Karpas-422 (cell line): ENCODE results near the gene IFITM10. TPM values are rescaled to one million over a fixed set of nuclear protein-coding genes. Genes with fewer than 3 reads are reported as not detected.

Experiments
- DNase-seq: peaks from one replicate; pipeline ENCODE4 v3.0.0-alpha.2; 2015
- H2AFZ ChIP-seq: fragments of 200-600 bp; sonication (generic); 2 replicates; pipeline ENCODE4 v1.6.1; 2014; ENCODE audit warnings: antibody characterized with exemption, low read length, mixed read lengths
- H3K27ac ChIP-seq: fragments of 200-600 bp; sonication (generic); 2 replicates; pipeline ENCODE4 v1.5.1; 2014; ENCODE audit warnings: mild to moderate bottlenecking, low read length, moderate library complexity
- H3K27me3 ChIP-seq: fragments of 200-600 bp; sonication (generic); 2 replicates; pipeline ENCODE4 v1.6.1; 2014; ENCODE audit warnings: low read length, mixed read lengths
- H3K36me3 ChIP-seq: fragments of 200-600 bp; sonication (generic); 2 replicates; pipeline ENCODE4 v1.6.1; 2014; ENCODE audit warnings: low read length, mixed read lengths; ENCODE audit not compliant: insufficient read depth
- H3K4me1 ChIP-seq: fragments of 200-600 bp; sonication (generic); 2 replicates; pipeline ENCODE4 v1.6.1; 2014; ENCODE audit warnings: mild to moderate bottlenecking, low read length, mixed read lengths
- H3K4me2 ChIP-seq: fragments of 200-600 bp; sonication (generic); 2 replicates; pipeline ENCODE4 v1.6.1; 2014; ENCODE audit warnings: low read length, low read depth, mild to moderate bottlenecking; ENCODE audit not compliant: poor library complexity, severe bottlenecking
- H3K4me3 ChIP-seq: fragments of 200-600 bp; sonication (generic); 2 replicates; pipeline ENCODE4 v1.5.1; 2014; ENCODE audit warnings: mild to moderate bottlenecking, antibody characterized with exemption, low read length, mixed read lengths
- H3K79me2 ChIP-seq: fragments of 200-600 bp; sonication (generic); 2 replicates; pipeline ENCODE4 v1.6.1; 2014; ENCODE audit warnings: mild to moderate bottlenecking, low read length, mixed read lengths
- H3K9ac ChIP-seq: fragments of 200-600 bp; sonication (generic); 2 replicates; pipeline ENCODE4 v1.6.0; 2014; ENCODE audit warnings: low read length
- H3K9me2 ChIP-seq: fragments of 200-600 bp; sonication (generic), shearing (Covaris generic); replicated peaks from 2 replicates; pipeline ENCODE4 v1.6.0; 2014; ENCODE audit warnings: mild to moderate bottlenecking, low read length, moderate library complexity; ENCODE audit not compliant: insufficient read depth
- H3K9me3 ChIP-seq: fragments of 300-700, 200-600 bp; sonication (generic); 2 replicates; pipeline ENCODE4 v1.6.1; 2014; ENCODE audit warnings: low read length, mixed read lengths
- H4K20me1 ChIP-seq: fragments of 200-600 bp; sonication (generic); 2 replicates; pipeline ENCODE4 v1.6.1; 2014; ENCODE audit warnings: mild to moderate bottlenecking, antibody characterized with exemption, low read length, low read depth; ENCODE audit not compliant: insufficient read depth
- total RNA-seq: library from RNA; depleted of rRNA; stranded (reverse); fragments of >200 nt; shearing (Covaris generic); gene quantifications from 2 replicates; pipeline ENCODE4 v1.2.3, GENCODE V29; 2014; ENCODE audit warnings: low replicate concordance

Gene IFITM10
- total RNA-seq, 1 experiment from 2014 or later, result not detected

DNA sequence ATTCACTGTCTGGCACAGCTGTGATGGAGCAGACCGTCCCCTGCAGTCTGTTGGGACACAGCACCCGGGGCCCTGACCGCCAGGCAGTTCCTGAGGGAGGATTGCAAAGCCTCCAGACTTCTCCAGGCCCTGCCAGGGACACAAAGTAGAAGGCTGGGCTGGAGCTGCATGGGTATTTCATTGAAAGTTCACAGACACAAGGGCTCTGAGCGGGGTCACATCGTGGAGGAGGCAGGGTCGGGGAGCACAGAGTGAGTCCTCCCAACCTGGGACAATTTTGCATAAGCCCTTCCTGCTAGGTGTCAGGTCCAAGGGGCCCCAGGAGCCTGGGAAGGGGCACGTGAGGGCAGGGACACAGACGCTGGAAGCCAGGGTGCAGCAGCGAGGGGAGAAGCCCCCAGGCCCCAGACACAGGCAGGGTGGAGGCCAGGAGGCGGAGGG is 15.7 kb downstream of the IFITM10 start:
- H3K4me3 ChIP-seq, result no peak overlapping the region
- no peak overlapping the region for H3K27ac ChIP-seq
- no peak overlapping the region for H2AFZ ChIP-seq
- H3K36me3 ChIP-seq, result no peaks in the 10 kb centered on the region
- no peak overlapping the region for H3K4me2 ChIP-seq
- no peaks in the 10 kb centered on the region for H3K4me1 ChIP-seq
- no peaks in the 10 kb centered on the region for H3K9me3 ChIP-seq
- H3K27me3 ChIP-seq, result no peaks in the 10 kb centered on the region
- H3K79me2 ChIP-seq, result no peaks in the 10 kb centered on the region
- no peaks in the 10 kb centered on the region for H3K9me2 ChIP-seq
- no peak overlapping the region for H3K9ac ChIP-seq
- no peak for DNase-seq
- no peaks in the 10 kb centered on the region for H4K20me1 ChIP-seq

DNA sequence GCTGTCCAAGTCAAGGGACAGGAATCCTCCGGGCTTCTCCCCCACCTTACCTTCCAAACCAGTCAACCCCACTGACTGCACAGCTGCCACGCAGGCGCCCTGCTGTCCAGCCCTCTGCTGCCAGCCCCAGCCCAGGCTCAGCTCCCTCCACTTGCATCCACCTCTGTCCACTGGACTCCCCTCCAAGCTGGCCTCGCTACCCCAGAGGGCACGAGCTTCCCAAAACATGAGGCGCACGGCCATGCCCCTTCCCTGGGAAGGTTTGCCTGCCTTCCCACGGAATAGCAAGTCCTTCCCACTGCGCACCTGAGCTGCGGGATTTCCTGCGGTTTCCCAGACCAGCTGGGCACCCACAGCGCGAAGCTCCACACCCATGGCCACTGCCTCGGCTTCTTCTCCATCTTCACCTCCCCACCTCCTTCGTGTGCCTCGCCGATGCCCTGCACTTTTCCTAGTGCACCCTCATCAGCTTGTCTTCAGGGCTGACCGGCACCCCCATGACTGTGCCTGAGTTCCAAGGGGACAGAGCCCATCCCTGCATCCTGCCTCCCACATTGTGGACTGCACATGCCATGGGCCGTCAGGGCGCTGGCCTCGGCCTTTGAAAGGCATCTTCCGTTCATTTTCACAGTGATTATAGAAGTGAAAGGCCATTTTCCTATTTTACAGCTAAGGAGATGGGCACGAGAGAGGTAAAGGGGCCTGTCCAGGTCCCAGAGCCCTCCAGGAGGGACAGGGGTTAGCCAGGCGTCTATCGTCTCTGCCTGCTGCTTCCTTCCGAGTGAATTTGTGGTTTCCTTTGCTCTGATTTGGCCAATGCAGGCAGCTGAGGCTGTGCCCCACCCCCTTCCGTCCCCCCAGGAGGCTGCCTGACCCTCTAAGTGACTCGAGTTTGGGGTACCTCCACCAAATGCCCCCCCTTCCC is 16.4 kb downstream of the IFITM10 start:
- Histone ChIP-seq H3K79me2 (no peaks in the 10 kb centered on the region), H2AFZ (no peak overlapping the region), H3K9ac (no peak overlapping the region), H3K4me1 (no peaks in the 10 kb centered on the region), H3K27ac (no peak overlapping the region), H3K9me2 (no peaks in the 10 kb centered on the region), H3K4me3 (no peak overlapping the region), H3K9me3 (no peaks in the 10 kb centered on the region), H3K27me3 (no peaks in the 10 kb centered on the region), H3K36me3 (no peaks in the 10 kb centered on the region), H4K20me1 (no peaks in the 10 kb centered on the region), H3K4me2 (no peak overlapping the region)
- no peak for DNase-seq

DNA sequence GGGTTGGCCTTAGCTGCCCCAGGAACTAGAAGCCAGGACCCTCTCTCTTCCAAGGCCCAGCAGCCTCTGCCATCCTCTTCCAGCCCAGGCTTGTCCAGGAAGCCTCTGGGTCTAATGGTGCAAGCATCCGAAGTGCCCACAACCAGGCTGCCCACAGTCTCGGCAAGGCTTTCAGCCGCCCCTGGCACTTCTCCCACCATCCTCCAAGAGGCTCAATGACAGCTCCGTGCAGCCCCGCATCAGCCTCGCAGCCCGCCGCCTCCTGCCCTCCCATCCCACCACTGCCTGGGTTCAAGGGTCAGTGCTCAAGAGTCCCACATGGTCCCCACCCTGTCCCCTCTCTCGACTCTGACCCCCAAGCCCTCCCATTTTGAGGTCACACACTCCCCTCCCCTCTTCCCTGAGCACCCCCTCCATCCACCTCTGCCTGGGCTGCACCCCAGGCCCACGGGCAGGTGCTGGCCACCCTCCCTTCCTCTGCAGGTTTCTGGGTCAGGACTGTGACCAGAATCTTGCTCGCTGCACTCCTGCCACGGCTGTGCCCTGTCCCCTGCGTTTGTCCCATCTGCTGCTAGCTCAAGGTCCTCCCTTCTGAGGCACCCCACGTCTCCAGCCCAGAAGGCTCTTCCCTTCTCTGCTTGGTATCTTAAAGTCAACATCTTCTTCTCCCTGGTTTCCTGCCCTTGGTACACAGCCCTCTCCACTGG is 17.2 kb downstream of the IFITM10 start:
- DNase-seq, result no peak
- Histone ChIP-seq H3K79me2 (no peaks in the 10 kb centered on the region), H3K4me3 (no peak overlapping the region), H3K36me3 (no peaks in the 10 kb centered on the region), H3K27ac (no peak overlapping the region), H3K9me3 (no peaks in the 10 kb centered on the region), H3K9ac (no peak overlapping the region), H3K4me1 (no peaks in the 10 kb centered on the region), H4K20me1 (no peaks in the 10 kb centered on the region), H3K4me2 (no peak overlapping the region), H3K27me3 (no peaks in the 10 kb centered on the region), H3K9me2 (no peaks in the 10 kb centered on the region), H2AFZ (no peak overlapping the region)

DNA sequence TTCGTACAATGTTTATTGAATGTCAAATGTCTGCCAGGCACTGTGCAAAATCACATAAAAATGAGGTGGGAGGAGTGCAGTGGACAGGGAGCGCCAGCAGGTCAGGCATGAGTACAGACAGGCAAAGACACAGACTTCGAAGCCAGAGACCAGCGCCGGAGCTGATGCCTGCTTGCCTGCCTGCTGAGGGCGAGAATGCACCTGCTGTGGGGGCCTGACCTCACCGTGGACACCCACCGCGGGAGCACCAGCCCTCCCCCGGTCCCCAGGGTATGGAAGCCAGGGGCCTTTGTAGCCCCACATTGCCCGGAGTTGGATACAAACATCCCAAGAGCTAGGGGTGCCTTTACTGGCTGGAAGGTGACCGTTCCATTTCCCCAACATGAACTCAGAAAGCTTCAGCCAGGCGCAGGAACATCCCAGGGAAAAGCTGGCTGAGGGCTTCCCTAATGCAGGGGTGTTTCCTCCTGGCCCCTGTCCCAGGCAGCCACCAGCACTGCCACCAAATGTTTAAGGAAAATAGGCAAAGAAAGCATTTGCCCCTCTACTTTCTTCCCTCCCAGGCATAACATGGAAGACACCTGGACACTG is 17.9 kb downstream of the IFITM10 start:
- H3K36me3 ChIP-seq, result no peaks in the 10 kb centered on the region
- no peak overlapping the region for H3K4me2 ChIP-seq
- H3K4me3 ChIP-seq, result no peak overlapping the region
- no peak for DNase-seq
- H3K9ac ChIP-seq, result no peak overlapping the region
- no peak overlapping the region for H3K27ac ChIP-seq
- no peaks in the 10 kb centered on the region for H3K9me2 ChIP-seq
- H2AFZ ChIP-seq, result no peak overlapping the region
- no peaks in the 10 kb centered on the region for H4K20me1 ChIP-seq
- no peaks in the 10 kb centered on the region for H3K4me1 ChIP-seq
- no peaks in the 10 kb centered on the region for H3K9me3 ChIP-seq
- no peaks in the 10 kb centered on the region for H3K27me3 ChIP-seq
- no peaks in the 10 kb centered on the region for H3K79me2 ChIP-seq

DNA sequence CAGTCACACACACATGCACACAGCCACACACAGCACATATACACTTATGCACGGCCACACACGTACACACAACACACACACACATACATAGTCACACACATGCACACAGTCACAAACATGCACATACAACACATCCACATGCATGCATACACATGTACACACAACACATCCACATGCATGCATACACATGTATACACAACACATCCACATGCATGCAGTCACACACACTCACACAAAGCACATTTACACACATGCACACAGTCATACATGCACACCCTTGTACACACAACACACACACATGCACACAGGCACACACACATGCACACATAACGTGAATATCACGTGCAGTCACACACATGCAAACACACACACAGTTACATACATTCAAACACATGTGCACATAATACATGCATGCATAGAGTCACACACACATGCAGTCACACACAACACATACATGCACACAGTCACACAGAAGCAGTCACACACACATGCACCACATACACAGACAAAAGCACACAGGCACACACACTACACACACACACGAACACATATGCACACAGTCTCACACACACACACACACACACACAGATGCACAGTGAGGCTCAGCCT is 18.8 kb downstream of the IFITM10 start:
- Histone ChIP-seq H3K4me3 (no peak overlapping the region), H3K27ac (no peak overlapping the region), H4K20me1 (no peaks in the 10 kb centered on the region), H3K79me2 (no peaks in the 10 kb centered on the region), H3K9ac (no peak overlapping the region), H3K9me2 (no peaks in the 10 kb centered on the region), H3K9me3 (no peaks in the 10 kb centered on the region), H3K36me3 (no peaks in the 10 kb centered on the region), H3K27me3 (no peaks in the 10 kb centered on the region), H2AFZ (no peak overlapping the region), H3K4me1 (no peaks in the 10 kb centered on the region), H3K4me2 (no peak overlapping the region)
- DNase-seq, result no peak

DNA sequence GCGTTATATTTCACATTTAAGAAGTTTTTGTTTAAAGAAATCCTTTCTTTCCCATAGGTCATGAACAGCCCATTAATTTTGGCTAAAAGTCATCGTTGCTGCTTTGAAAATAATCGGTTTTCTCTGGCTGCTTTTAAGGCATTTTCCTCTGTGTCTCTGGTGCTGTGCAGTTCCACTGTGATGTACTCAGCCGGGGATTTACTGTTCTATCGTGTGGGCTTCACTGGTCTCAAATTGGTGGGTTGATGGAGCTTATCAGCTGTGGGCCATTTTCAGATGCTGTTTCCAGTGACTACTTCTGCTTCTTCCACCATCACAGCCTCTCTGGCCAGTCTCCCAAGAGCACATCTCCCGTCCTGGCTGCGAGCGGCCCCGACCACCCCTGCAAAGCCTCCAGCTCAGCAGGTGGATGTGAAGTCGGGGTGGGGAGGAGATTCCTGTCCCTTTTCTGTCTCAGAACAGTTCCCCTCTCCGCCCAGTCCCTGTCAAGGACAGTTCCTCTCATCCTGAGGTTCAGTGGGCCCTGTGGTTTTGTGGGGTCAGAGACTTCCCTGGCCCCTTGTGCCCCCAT is 20.3 kb downstream of the IFITM10 start:
- Histone ChIP-seq H3K27me3 (no peaks in the 10 kb centered on the region), H3K36me3 (no peaks in the 10 kb centered on the region), H3K4me2 (no peak overlapping the region), H3K4me3 (no peak overlapping the region), H3K27ac (no peak overlapping the region), H3K4me1 (no peaks in the 10 kb centered on the region), H2AFZ (no peak overlapping the region), H3K9me2 (no peaks in the 10 kb centered on the region), H3K79me2 (no peaks in the 10 kb centered on the region), H4K20me1 (no peaks in the 10 kb centered on the region), H3K9me3 (no peaks in the 10 kb centered on the region), H3K9ac (no peak overlapping the region)
- DNase-seq, result no peak

DNA sequence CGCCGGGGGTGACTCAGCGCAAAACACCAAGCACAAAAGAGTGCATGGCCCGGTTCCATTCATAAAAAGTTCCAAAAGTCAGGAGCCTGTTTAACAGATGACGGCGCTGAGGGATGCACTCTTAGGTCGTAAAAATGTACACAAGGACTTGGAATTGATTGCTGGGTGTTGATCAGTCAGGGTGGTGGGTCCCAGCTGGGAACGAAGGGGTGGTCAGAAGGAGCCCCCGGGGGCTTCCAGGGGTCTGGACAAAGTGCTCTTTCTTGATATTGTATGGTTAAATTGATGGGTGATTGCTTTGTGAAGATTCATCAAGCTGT is 20.7 kb downstream of the IFITM10 start:
- H3K4me2 ChIP-seq, result no peak overlapping the region
- H3K27me3 ChIP-seq, result no peaks in the 10 kb centered on the region
- no peaks in the 10 kb centered on the region for H3K79me2 ChIP-seq
- no peak overlapping the region for H3K9ac ChIP-seq
- H3K9me3 ChIP-seq, result no peaks in the 10 kb centered on the region
- H4K20me1 ChIP-seq, result no peaks in the 10 kb centered on the region
- no peak overlapping the region for H2AFZ ChIP-seq
- no peaks in the 10 kb centered on the region for H3K36me3 ChIP-seq
- H3K27ac ChIP-seq, result no peak overlapping the region
- H3K4me3 ChIP-seq, result no peak overlapping the region
- H3K9me2 ChIP-seq, result no peaks in the 10 kb centered on the region
- DNase-seq, result no peak
- no peaks in the 10 kb centered on the region for H3K4me1 ChIP-seq
